HG03097 (cell line): ENCODE measurements around the gene SAA4.
"Not testable (repeated sequence)": the region's sequence is repeated elsewhere in the genome, so short reads cannot be mapped to it uniquely, and the experiment has no call there.

Experiments
- ATAC-seq: cut with Tn5 transposase; IDR thresholded peaks from one replicate; pipeline ENCODE4 v1.9.1; 2021; ENCODE audit not compliant: unreplicated experiment, low FRiP score

SAA4 gene

GRCh38 chr11:18191376-18191775, 45.2 kb downstream of the SAA4 start:
- ATAC-seq: no peak

DNA sequence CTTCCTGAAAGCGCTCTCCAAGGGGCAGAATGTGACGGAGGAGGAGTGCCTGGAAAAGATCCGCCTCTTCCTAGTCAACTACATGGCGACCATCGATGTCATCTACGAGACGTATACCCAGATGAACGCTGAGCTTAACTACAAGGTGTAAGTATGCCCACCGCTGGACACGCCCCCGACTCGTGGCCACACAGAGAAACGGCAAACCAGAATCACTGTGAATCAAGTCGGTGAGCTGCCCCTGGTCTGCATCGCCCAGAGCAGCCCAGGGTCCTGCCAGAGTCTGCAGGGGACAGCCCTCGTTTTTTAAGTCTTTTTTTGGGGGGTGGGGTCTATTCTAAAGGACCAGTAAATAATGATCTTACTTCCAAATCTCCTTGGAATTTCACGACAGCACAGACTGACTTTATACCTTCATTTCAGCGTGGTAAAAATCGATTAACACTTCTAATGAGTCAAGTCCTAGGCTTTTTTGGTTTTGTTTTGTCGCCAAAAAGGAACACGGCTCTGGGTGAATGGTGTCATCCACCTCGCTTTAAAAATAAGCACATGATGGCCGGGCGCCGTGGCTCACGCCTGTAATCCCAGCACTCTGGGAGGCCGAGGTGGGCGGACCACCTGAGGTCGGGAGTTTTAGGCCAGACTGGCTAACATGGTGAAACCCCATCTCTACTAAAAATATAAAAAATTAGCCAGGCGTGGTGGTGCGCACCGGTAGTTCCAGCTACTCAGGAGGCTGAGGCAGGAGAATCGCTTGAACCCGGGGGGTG, 46.9 kb downstream of the SAA4 start:
- not testable (repeated sequence) for ATAC-seq

DNA sequence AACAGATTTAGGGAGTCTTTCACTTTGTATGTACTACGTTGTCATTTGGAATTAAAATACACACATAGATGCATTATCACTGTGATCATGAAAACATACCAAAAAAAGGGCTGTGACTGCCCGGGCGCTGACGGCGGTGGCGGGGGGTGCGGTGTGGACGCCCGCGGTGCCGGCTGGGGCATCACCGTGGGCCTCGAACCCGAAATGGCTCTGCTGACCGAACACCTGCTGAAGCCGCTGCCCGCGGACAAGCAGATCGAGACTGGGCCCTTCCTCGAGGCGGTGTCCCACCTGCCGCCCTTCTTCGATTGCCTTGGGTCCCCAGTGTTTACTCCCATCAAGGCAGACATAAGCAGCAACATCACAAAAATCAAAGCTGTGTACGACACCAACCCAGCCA, 47.8 kb downstream of the SAA4 start:
- ATAC-seq: no peak
